Measurements from ENCODE around the gene ERVV-1. TPM values are rescaled to one million over a fixed set of nuclear protein-coding genes. Genes with fewer than 3 reads are reported as not detected.
A peak's percentile ranks its signal among the peaks of the same experiment; 100 is the strongest.

The ERVV-1 gene
- total RNA-seq, 1 donor from 2014 or later = not detected

GRCh38 chr19:52995711-52996110 lies 18.0 kb upstream of the ERVV-1 start:
- no peak overlapping the region for H3K4me3 ChIP-seq
- peaks cover 37% of the 10 kb centered on the region for H3K9me3 Mint-ChIP-seq
- TF ChIP-seq EZH2 (IDR thresholded peaks at IDR 0.05) (no peak), EZH2phosphoT487 (IDR thresholded peaks at IDR 0.05) (no peak), CTCF (IDR thresholded peaks at IDR 0.05) (no peak)
- H3F3A ChIP-seq (ENCODE audit: low read depth) = peaks cover 9% of the 10 kb centered on the region
- H3K27ac Mint-ChIP-seq = no peak overlapping the region
- H3K9me3 ChIP-seq (ENCODE audit: low read depth) = no peaks in the 10 kb centered on the region
- H2AFZ ChIP-seq (replicated peaks) = no peak overlapping the region
- no peaks in the 10 kb centered on the region for H3K79me2 ChIP-seq (ENCODE audit: low read depth)
- peaks cover 15% of the 10 kb centered on the region for H3K27me3 ChIP-seq
- no peak overlapping the region for H3K4me3 Mint-ChIP-seq
- H3K36me3 Mint-ChIP-seq = peaks cover 2% of the 10 kb centered on the region
- peaks cover 11% of the 10 kb centered on the region for H3K4me1 Mint-ChIP-seq
- H3K27ac ChIP-seq = no peak overlapping the region
- DNase-seq (ENCODE audit: low spot score) = no peak
- H3K9ac ChIP-seq = no peak overlapping the region
- no peaks in the 10 kb centered on the region for H4K20me1 ChIP-seq (ENCODE audit: low read depth)
- H3K36me3 ChIP-seq = no peaks in the 10 kb centered on the region
- H3K4me1 ChIP-seq = peaks cover 9% of the 10 kb centered on the region
- no peak overlapping the region for H3K4me2 ChIP-seq
- peaks cover 12% of the 10 kb centered on the region for H3K27me3 Mint-ChIP-seq (ENCODE audit: insufficient read depth, low read depth)

- Histone ChIP-seq H3K79me2 (ENCODE audit: low read depth) (no peaks in the 10 kb centered on the region), H3K27ac (no peak overlapping the region), H3F3A (ENCODE audit: low read depth) (peaks cover 9% of the 10 kb centered on the region), H3K4me1 (no peaks in the 10 kb centered on the region), H3K4me3 (no peak overlapping the region), H3K4me2 (no peak overlapping the region), H3K27me3 (peaks cover under 1% of the 10 kb centered on the region), H2AFZ (replicated peaks) (no peak overlapping the region), H3K9ac (no peak overlapping the region), H4K20me1 (ENCODE audit: low read depth) (no peaks in the 10 kb centered on the region), H3K36me3 (no peaks in the 10 kb centered on the region), H3K9me3 (ENCODE audit: low read depth) (no peaks in the 10 kb centered on the region)
- no peak overlapping the region for H3K4me3 Mint-ChIP-seq
- peaks cover 11% of the 10 kb centered on the region for H3K27me3 Mint-ChIP-seq (ENCODE audit: insufficient read depth, low read depth)
- H3K27ac Mint-ChIP-seq = no peak overlapping the region
- H3K36me3 Mint-ChIP-seq = peaks cover 2% of the 10 kb centered on the region
- H3K9me3 Mint-ChIP-seq = peaks cover 34% of the 10 kb centered on the region
- DNase-seq (ENCODE audit: low spot score) = no peak
- TF ChIP-seq EZH2 (IDR thresholded peaks at IDR 0.05) (no peak), CTCF (IDR thresholded peaks at IDR 0.05) (no peak), EZH2phosphoT487 (IDR thresholded peaks at IDR 0.05) (no peak)
- peaks cover 3% of the 10 kb centered on the region for H3K4me1 Mint-ChIP-seq
These were observed 15.7 kb upstream of the ERVV-1 start for GRCh38 chr19:52997975-52998374.

- no peaks in the 10 kb centered on the region for H3F3A ChIP-seq (ENCODE audit: low read depth)
- H3K9ac ChIP-seq = no peak overlapping the region
- TF ChIP-seq EZH2 (IDR thresholded peaks at IDR 0.05) (no peak), EZH2phosphoT487 (IDR thresholded peaks at IDR 0.05) (no peak), CTCF (IDR thresholded peaks at IDR 0.05) (no peak)
- H3K27ac Mint-ChIP-seq = no peak overlapping the region
- no peaks in the 10 kb centered on the region for H3K27me3 ChIP-seq
- DNase-seq (ENCODE audit: low spot score) = peak; percentile 16
- no peak overlapping the region for H3K4me2 ChIP-seq
- peaks cover 2% of the 10 kb centered on the region for H3K27me3 Mint-ChIP-seq (ENCODE audit: insufficient read depth, low read depth)
- H4K20me1 ChIP-seq (ENCODE audit: low read depth) = no peaks in the 10 kb centered on the region
- H3K36me3 ChIP-seq = no peaks in the 10 kb centered on the region
- H2AFZ ChIP-seq (replicated peaks) = no peak overlapping the region
- H3K9me3 ChIP-seq (ENCODE audit: low read depth) = no peaks in the 10 kb centered on the region
- H3K4me1 ChIP-seq = no peaks in the 10 kb centered on the region
- H3K27ac ChIP-seq = no peak overlapping the region
- peaks cover 5% of the 10 kb centered on the region for H3K36me3 Mint-ChIP-seq
- H3K79me2 ChIP-seq (ENCODE audit: low read depth) = no peaks in the 10 kb centered on the region
- H3K9me3 Mint-ChIP-seq = peaks cover 43% of the 10 kb centered on the region
- H3K4me3 ChIP-seq = no peak overlapping the region
- no peak overlapping the region for H3K4me3 Mint-ChIP-seq
- H3K4me1 Mint-ChIP-seq = no peaks in the 10 kb centered on the region
These were observed 11.2 kb upstream of the ERVV-1 start for GRCh38 chr19:53002479-53002878.

All from neural progenitor cell (in vitro differentiated cells).